ENCODE results near the gene METTL5.

Gene METTL5

DNA sequence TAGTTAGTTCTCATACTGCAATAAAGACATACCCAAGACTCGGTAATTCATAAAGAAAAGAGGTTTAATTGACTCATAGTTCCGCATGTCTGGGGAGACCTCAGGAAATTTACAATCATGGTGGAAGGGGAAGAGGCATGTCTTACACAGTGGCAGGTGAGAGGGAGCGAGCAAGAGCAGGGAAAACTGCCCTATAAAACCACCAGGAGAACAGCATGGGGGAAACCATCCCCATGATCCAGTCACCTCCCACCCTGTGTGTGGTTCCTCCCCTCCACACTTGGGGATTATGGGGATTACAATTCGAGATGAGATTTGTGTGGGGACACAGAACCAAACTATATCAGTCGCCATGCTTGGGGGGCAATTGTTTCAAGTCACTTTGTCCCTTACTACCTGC is 27.1 kb downstream of the METTL5 start:
- Histone ChIP-seq H3K27ac (replicated peaks) (no peak overlapping the region), H3K4me3 (replicated peaks; ENCODE audit: insufficient read depth, low read length) (no peak overlapping the region), H3K27me3 (ENCODE audit: insufficient read depth, poor library complexity, severe bottlenecking) (no peaks in the 10 kb centered on the region)
- TF ChIP-seq POLR2AphosphoS5 (IDR thresholded peaks at IDR 0.05; ENCODE audit: low read depth) (no peak), GABPA (IDR thresholded peaks at IDR 0.05; ENCODE audit: low read depth) (no peak)
- DNase-seq (ENCODE audit: low read depth in 1 of 2, low spot score in 1 of 2) = no peak

DNA sequence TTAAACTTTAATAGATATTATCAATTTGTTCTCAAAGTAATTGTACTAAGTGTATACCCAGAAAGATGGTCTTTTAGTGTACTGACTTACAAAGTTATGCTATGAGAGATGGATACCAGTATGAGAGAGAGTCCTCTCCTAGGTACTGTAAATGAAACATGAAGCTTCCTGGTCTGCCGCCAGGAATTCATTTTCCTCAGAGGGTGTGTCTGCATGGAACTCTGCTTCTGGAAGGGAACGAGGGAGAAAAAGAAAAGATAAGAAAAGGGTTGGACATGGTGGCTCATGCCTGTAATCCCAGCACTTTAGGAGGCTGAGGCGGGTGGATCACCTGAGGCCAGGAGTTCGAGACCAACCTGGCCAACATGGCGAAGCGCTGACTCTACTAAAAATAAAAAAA is 28.3 kb downstream of the METTL5 start:
- DNase-seq (ENCODE audit: low read depth in 1 of 2, low spot score in 1 of 2) = no peak
- Histone ChIP-seq H3K4me3 (replicated peaks; ENCODE audit: insufficient read depth, low read length) (no peak overlapping the region), H3K27me3 (ENCODE audit: insufficient read depth, poor library complexity, severe bottlenecking) (no peaks in the 10 kb centered on the region), H3K27ac (replicated peaks) (no peak overlapping the region)
- TF ChIP-seq POLR2AphosphoS5 (IDR thresholded peaks at IDR 0.05; ENCODE audit: low read depth) (no peak), SPI1 (IDR thresholded peaks at IDR 0.05; ENCODE audit: borderline replicate concordance, low read depth) (no peak), GABPA (IDR thresholded peaks at IDR 0.05; ENCODE audit: low read depth) (no peak)
- TF ChIP-seq, protein P1, sequence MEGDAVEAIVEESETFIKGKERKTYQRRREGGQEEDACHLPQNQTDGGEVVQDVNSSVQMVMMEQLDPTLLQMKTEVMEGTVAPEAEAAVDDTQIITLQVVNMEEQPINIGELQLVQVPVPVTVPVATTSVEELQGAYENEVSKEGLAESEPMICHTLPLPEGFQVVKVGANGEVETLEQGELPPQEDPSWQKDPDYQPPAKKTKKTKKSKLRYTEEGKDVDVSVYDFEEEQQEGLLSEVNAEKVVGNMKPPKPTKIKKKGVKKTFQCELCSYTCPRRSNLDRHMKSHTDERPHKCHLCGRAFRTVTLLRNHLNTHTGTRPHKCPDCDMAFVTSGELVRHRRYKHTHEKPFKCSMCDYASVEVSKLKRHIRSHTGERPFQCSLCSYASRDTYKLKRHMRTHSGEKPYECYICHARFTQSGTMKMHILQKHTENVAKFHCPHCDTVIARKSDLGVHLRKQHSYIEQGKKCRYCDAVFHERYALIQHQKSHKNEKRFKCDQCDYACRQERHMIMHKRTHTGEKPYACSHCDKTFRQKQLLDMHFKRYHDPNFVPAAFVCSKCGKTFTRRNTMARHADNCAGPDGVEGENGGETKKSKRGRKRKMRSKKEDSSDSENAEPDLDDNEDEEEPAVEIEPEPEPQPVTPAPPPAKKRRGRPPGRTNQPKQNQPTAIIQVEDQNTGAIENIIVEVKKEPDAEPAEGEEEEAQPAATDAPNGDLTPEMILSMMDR (IDR thresholded peaks at IDR 0.05; ENCODE audit: insufficient read depth, low read length) = no peak
- TF ChIP-seq, protein P2, sequence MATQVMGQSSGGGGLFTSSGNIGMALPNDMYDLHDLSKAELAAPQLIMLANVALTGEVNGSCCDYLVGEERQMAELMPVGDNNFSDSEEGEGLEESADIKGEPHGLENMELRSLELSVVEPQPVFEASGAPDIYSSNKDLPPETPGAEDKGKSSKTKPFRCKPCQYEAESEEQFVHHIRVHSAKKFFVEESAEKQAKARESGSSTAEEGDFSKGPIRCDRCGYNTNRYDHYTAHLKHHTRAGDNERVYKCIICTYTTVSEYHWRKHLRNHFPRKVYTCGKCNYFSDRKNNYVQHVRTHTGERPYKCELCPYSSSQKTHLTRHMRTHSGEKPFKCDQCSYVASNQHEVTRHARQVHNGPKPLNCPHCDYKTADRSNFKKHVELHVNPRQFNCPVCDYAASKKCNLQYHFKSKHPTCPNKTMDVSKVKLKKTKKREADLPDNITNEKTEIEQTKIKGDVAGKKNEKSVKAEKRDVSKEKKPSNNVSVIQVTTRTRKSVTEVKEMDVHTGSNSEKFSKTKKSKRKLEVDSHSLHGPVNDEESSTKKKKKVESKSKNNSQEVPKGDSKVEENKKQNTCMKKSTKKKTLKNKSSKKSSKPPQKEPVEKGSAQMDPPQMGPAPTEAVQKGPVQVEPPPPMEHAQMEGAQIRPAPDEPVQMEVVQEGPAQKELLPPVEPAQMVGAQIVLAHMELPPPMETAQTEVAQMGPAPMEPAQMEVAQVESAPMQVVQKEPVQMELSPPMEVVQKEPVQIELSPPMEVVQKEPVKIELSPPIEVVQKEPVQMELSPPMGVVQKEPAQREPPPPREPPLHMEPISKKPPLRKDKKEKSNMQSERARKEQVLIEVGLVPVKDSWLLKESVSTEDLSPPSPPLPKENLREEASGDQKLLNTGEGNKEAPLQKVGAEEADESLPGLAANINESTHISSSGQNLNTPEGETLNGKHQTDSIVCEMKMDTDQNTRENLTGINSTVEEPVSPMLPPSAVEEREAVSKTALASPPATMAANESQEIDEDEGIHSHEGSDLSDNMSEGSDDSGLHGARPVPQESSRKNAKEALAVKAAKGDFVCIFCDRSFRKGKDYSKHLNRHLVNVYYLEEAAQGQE (IDR thresholded peaks at IDR 0.05; ENCODE audit: insufficient replicate concordance, low read depth) = no peak

DNA sequence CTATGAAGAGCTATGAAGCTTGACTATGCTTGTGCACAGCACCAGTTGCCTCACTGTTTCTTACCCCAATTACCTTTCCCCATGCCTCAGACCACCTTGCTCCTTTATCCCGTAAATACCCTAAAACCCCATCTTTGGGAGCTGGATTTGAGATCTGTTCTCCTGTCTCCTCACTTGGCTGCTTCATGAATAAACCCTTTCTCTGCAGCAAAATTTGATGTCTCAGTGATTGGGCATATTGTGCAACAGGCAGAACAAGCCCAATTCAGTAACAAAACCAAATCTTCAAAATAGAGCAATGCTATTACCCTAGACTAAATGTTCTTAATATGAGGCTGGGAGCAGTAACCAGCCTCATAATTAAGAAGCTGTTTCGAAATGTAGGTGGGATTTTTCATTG is 29.5 kb downstream of the METTL5 start:
- Histone ChIP-seq H3K4me3 (replicated peaks; ENCODE audit: insufficient read depth, low read length) (no peak overlapping the region), H3K27ac (replicated peaks) (no peak overlapping the region), H3K27me3 (ENCODE audit: insufficient read depth, poor library complexity, severe bottlenecking) (no peaks in the 10 kb centered on the region)
- no peak for DNase-seq (ENCODE audit: low read depth in 1 of 2, low spot score in 1 of 2)
- no peak for TF ChIP-seq SPI1 (IDR thresholded peaks at IDR 0.05; ENCODE audit: borderline replicate concordance, low read depth)
- no peak for TF ChIP-seq POLR2AphosphoS5 (IDR thresholded peaks at IDR 0.05; ENCODE audit: low read depth)
- TF ChIP-seq GABPA (IDR thresholded peaks at IDR 0.05; ENCODE audit: low read depth) = no peak
- TF ChIP-seq, protein P2 (IDR thresholded peaks at IDR 0.05; ENCODE audit: insufficient replicate concordance, low read depth) = no peak
- TF ChIP-seq, protein P1 (IDR thresholded peaks at IDR 0.05; ENCODE audit: insufficient read depth, low read length) = no peak

DNA sequence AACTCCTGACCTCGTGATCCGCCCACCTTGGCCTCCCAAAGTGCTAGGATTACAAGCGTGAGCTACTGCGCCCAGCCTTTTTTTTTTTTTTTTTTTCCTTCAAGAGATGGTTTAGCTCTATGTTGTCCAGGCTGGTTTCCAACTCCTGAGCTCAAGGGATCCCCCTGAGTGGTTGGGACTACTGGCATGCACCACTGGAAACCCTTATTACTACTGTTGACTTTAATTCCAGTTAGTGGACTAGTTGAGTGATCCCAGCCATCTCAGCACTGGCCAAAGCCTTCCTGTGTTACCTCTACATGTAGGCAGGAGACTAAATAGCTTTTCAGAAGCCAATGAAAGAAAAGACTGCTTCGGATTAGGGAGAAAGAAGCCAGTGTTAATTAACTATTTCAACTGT is 34.1 kb downstream of the METTL5 start:
- DNase-seq (ENCODE audit: low read depth in 1 of 2, low spot score in 1 of 2) = no peak
- no peak overlapping the region for H3K27ac ChIP-seq (replicated peaks)
- no peaks in the 10 kb centered on the region for H3K27me3 ChIP-seq (ENCODE audit: insufficient read depth, poor library complexity, severe bottlenecking)
- no peak overlapping the region for H3K4me3 ChIP-seq (replicated peaks; ENCODE audit: insufficient read depth, low read length)
- no peak for TF ChIP-seq GABPA (IDR thresholded peaks at IDR 0.05; ENCODE audit: low read depth)
- TF ChIP-seq SPI1 (IDR thresholded peaks at IDR 0.05; ENCODE audit: borderline replicate concordance, low read depth) = no peak
- TF ChIP-seq, protein P2 (IDR thresholded peaks at IDR 0.05; ENCODE audit: insufficient replicate concordance, low read depth) = no peak
- TF ChIP-seq, protein P1 (IDR thresholded peaks at IDR 0.05; ENCODE audit: insufficient read depth, low read length) = no peak
- TF ChIP-seq POLR2AphosphoS5 (IDR thresholded peaks at IDR 0.05; ENCODE audit: low read depth) = no peak

Data from HL-60 (cell line).